GM23248 (cell line): ENCODE data around the gene EMC8.

ENCODE experiments used
- EZH2 ChIP-seq: fragments of 200-600 bp; sonication (generic); IDR thresholded peaks from 2 replicates; pipeline ENCODE4 v1.6.1; 2018; ENCODE audit warnings: antibody characterized with exemption, mild to moderate bottlenecking; ENCODE audit not compliant: insufficient read depth, poor library complexity, severe bottlenecking
- EZH2phosphoT487 ChIP-seq: fragments of 200-600 bp; sonication (generic); IDR thresholded peaks from 2 replicates; pipeline ENCODE4 v1.6.1; 2018; ENCODE audit warnings: antibody characterized with exemption, moderate library complexity, mild to moderate bottlenecking, low read depth; ENCODE audit not compliant: insufficient read depth

DNA sequence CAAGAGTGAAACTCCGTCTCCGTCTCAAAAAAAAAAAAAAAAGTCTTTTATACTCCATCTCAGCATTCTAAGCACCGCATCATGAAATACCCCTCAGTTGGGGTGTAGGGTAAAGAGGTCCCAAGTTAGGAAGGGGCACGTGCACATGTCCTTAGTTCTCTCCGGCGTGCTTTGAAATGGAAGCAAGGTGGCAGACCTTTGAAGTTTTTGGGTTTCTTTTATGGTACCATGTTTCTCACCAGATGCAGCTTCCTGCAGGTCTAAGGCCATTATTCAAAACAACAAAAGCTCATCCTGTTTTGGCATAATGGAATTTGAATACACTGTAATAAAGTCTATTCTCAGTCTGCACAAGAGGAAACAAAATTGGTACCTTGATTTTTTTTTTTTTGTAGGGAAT is 9.6 kb downstream of the EMC8 start:
- TF ChIP-seq EZH2 (no peak), EZH2phosphoT487 (no peak)
